ENCODE measurements around the gene AXIN2.
A peak's percentile ranks its signal among the peaks of the same experiment; 100 is the strongest.

AXIN2 gene

GRCh38 chr17:65564793-65565192 lies 3.3 kb upstream of the AXIN2 start:
- Histone ChIP-seq H3K9me3 (ENCODE audit: insufficient read depth, low read length) (no peaks in the 10 kb centered on the region), H3K4me1 (ENCODE audit: insufficient read depth, insufficient read length) (no peaks in the 10 kb centered on the region), H3K36me3 (ENCODE audit: insufficient read depth, insufficient read length, low read length) (no peaks in the 10 kb centered on the region), H3K9ac (ENCODE audit: insufficient read length, low read depth) (no peak overlapping the region), H3K27me3 (ENCODE audit: insufficient read depth, insufficient read length) (peaks cover 9% of the 10 kb centered on the region), H3K4me3 (ENCODE audit: insufficient read length, low read depth) (no peak overlapping the region)
- DNase-seq (ENCODE audit: low read depth, low spot score) = no peak
- TF ChIP-seq YY1 (IDR thresholded peaks at IDR 0.05; ENCODE audit: insufficient read depth, insufficient read length) = no peak
- TF ChIP-seq ZNF274 (IDR thresholded peaks at IDR 0.05; ENCODE audit: low read depth, low read length) = no peak
- TF ChIP-seq SUZ12 (IDR thresholded peaks at IDR 0.05; ENCODE audit: extremely low read depth, insufficient read depth, insufficient read length) = no peak

- Histone ChIP-seq H3K4me1 (ENCODE audit: insufficient read depth, insufficient read length) (peaks cover 13% of the 10 kb centered on the region), H3K9me3 (ENCODE audit: insufficient read depth, low read length) (no peaks in the 10 kb centered on the region), H3K9ac (ENCODE audit: insufficient read length, low read depth) (peak overlapping the region; percentile 69), H3K27me3 (ENCODE audit: insufficient read depth, insufficient read length) (no peaks in the 10 kb centered on the region), H3K4me3 (ENCODE audit: insufficient read length, low read depth) (no peak overlapping the region), H3K36me3 (ENCODE audit: insufficient read depth, insufficient read length, low read length) (no peaks in the 10 kb centered on the region)
- no peak for DNase-seq (ENCODE audit: low read depth, low spot score)
- no peak for TF ChIP-seq ZNF274 (IDR thresholded peaks at IDR 0.05; ENCODE audit: low read depth, low read length)
- no peak for TF ChIP-seq YY1 (IDR thresholded peaks at IDR 0.05; ENCODE audit: insufficient read depth, insufficient read length)
- no peak for TF ChIP-seq SUZ12 (IDR thresholded peaks at IDR 0.05; ENCODE audit: extremely low read depth, insufficient read depth, insufficient read length)
Observed at GRCh38 chr17:65562206-65562531, 721 bp upstream of the AXIN2 start.

- Histone ChIP-seq H3K4me1 (ENCODE audit: insufficient read depth, insufficient read length) (peaks cover 18% of the 10 kb centered on the region), H3K9me3 (ENCODE audit: insufficient read depth, low read length) (no peaks in the 10 kb centered on the region), H3K9ac (ENCODE audit: insufficient read length, low read depth) (peak overlapping the region; percentile 87), H3K27me3 (ENCODE audit: insufficient read depth, insufficient read length) (no peaks in the 10 kb centered on the region), H3K4me3 (ENCODE audit: insufficient read length, low read depth) (peak overlapping the region; percentile 65), H3K36me3 (ENCODE audit: insufficient read depth, insufficient read length, low read length) (no peaks in the 10 kb centered on the region)
- TF ChIP-seq SUZ12 (IDR thresholded peaks at IDR 0.05; ENCODE audit: extremely low read depth, insufficient read depth, insufficient read length) (no peak), YY1 (IDR thresholded peaks at IDR 0.05; ENCODE audit: insufficient read depth, insufficient read length) (no peak), ZNF274 (IDR thresholded peaks at IDR 0.05; ENCODE audit: low read depth, low read length) (no peak)
- peak; percentile 85 for DNase-seq (ENCODE audit: low read depth, low spot score)
Observed at GRCh38 chr17:65560628-65561451, 608 bp downstream of the AXIN2 start.

GRCh38 chr17:65559804-65560627 lies 1.4 kb downstream of the AXIN2 start:
- no peak for DNase-seq (ENCODE audit: low read depth, low spot score)
- H3K4me3 ChIP-seq (ENCODE audit: insufficient read length, low read depth) = peak overlapping the region; percentile 89
- peak overlapping the region; percentile 95 for H3K9ac ChIP-seq (ENCODE audit: insufficient read length, low read depth)
- no peaks in the 10 kb centered on the region for H3K27me3 ChIP-seq (ENCODE audit: insufficient read depth, insufficient read length)
- TF ChIP-seq ZNF274 (IDR thresholded peaks at IDR 0.05; ENCODE audit: low read depth, low read length) (no peak), SUZ12 (IDR thresholded peaks at IDR 0.05; ENCODE audit: extremely low read depth, insufficient read depth, insufficient read length) (no peak)
- H3K36me3 ChIP-seq (ENCODE audit: insufficient read depth, insufficient read length, low read length) = no peaks in the 10 kb centered on the region
- peaks cover 19% of the 10 kb centered on the region for H3K4me1 ChIP-seq (ENCODE audit: insufficient read depth, insufficient read length)
- no peaks in the 10 kb centered on the region for H3K9me3 ChIP-seq (ENCODE audit: insufficient read depth, low read length)

- Histone ChIP-seq H3K4me1 (ENCODE audit: insufficient read depth, insufficient read length) (peaks cover 23% of the 10 kb centered on the region), H3K9me3 (ENCODE audit: insufficient read depth, low read length) (no peaks in the 10 kb centered on the region), H3K27me3 (ENCODE audit: insufficient read depth, insufficient read length) (no peaks in the 10 kb centered on the region), H3K36me3 (ENCODE audit: insufficient read depth, insufficient read length, low read length) (no peaks in the 10 kb centered on the region), H3K9ac (ENCODE audit: insufficient read length, low read depth) (peak overlapping the region; percentile 95), H3K4me3 (ENCODE audit: insufficient read length, low read depth) (peak overlapping the region; percentile 89)
- no peak for DNase-seq (ENCODE audit: low read depth, low spot score)
- TF ChIP-seq SUZ12 (IDR thresholded peaks at IDR 0.05; ENCODE audit: extremely low read depth, insufficient read depth, insufficient read length) (no peak), YY1 (IDR thresholded peaks at IDR 0.05; ENCODE audit: insufficient read depth, insufficient read length) (no peak), ZNF274 (IDR thresholded peaks at IDR 0.05; ENCODE audit: low read depth, low read length) (no peak)
Observed at GRCh38 chr17:65559461-65559803, 2.0 kb downstream of the AXIN2 start.

GRCh38 chr17:65558683-65559460 lies 2.6 kb downstream of the AXIN2 start:
- H3K27me3 ChIP-seq (ENCODE audit: insufficient read depth, insufficient read length) = no peaks in the 10 kb centered on the region
- no peaks in the 10 kb centered on the region for H3K36me3 ChIP-seq (ENCODE audit: insufficient read depth, insufficient read length, low read length)
- no peak for DNase-seq (ENCODE audit: low read depth, low spot score)
- peak overlapping the region; percentile 89 for H3K4me3 ChIP-seq (ENCODE audit: insufficient read length, low read depth)
- TF ChIP-seq SUZ12 (IDR thresholded peaks at IDR 0.05; ENCODE audit: extremely low read depth, insufficient read depth, insufficient read length) (no peak), ZNF274 (IDR thresholded peaks at IDR 0.05; ENCODE audit: low read depth, low read length) (no peak), YY1 (IDR thresholded peaks at IDR 0.05; ENCODE audit: insufficient read depth, insufficient read length) (no peak)
- H3K4me1 ChIP-seq (ENCODE audit: insufficient read depth, insufficient read length) = peaks cover 27% of the 10 kb centered on the region
- peak overlapping the region; percentile 95 for H3K9ac ChIP-seq (ENCODE audit: insufficient read length, low read depth)
- H3K9me3 ChIP-seq (ENCODE audit: insufficient read depth, low read length) = no peaks in the 10 kb centered on the region

Measured in NT2/D1 (cell line).